ENCODE measurements around the gene SSU72.
"Not testable (repeated sequence)": the region's sequence is repeated elsewhere in the genome, so short reads cannot be mapped to it uniquely, and the experiment has no call there.

Gene SSU72

GRCh38 chr1:1536019-1536937 is 38.4 kb downstream of the SSU72 start:
- Histone ChIP-seq H3K4me3 (ENCODE audit: low read length, poor library complexity, severe bottlenecking) (no peak overlapping the region), H3K9me2 (replicated peaks; ENCODE audit: low read depth, low read length) (no peaks in the 10 kb centered on the region), H4K20me1 (ENCODE audit: insufficient read depth, low read length, poor library complexity, severe bottlenecking) (no peaks in the 10 kb centered on the region), H3K27me3 (ENCODE audit: insufficient read depth, low read length, poor library complexity, severe bottlenecking) (no peaks in the 10 kb centered on the region), H3K9me3 (ENCODE audit: insufficient read depth, low read depth, low read length) (no peaks in the 10 kb centered on the region), H3K36me3 (ENCODE audit: insufficient read depth, low read length) (no peaks in the 10 kb centered on the region), H3F3A (ENCODE audit: low read depth) (no peaks in the 10 kb centered on the region), H3K9ac (ENCODE audit: low read depth, low read length, poor library complexity, severe bottlenecking) (no peak overlapping the region), H3K79me2 (ENCODE audit: insufficient read depth, low read length) (no peaks in the 10 kb centered on the region), H2AFZ (ENCODE audit: low read length) (no peak overlapping the region), H3K4me2 (ENCODE audit: low read depth, low read length, poor library complexity, severe bottlenecking) (no peak overlapping the region), H3K4me1 (ENCODE audit: insufficient read depth, low read length, poor library complexity, severe bottlenecking) (no peaks in the 10 kb centered on the region)
- TF ChIP-seq CTCF (conservative IDR thresholded peaks at IDR 0.05; ENCODE audit: low read length) (no peak), EZH2phosphoT487 (IDR thresholded peaks at IDR 0.05; ENCODE audit: borderline replicate concordance) (no peak)

GRCh38 chr1:1535201-1536018 is 39.3 kb downstream of the SSU72 start:
- no peaks in the 10 kb centered on the region for H3K36me3 ChIP-seq (ENCODE audit: insufficient read depth, low read length)
- no peak for TF ChIP-seq CTCF (conservative IDR thresholded peaks at IDR 0.05; ENCODE audit: low read length)
- no peak for TF ChIP-seq EZH2phosphoT487 (IDR thresholded peaks at IDR 0.05; ENCODE audit: borderline replicate concordance)
- H3K4me3 ChIP-seq (ENCODE audit: low read length, poor library complexity, severe bottlenecking), result no peak overlapping the region
- no peaks in the 10 kb centered on the region for H3K9me3 ChIP-seq (ENCODE audit: insufficient read depth, low read depth, low read length)
- H3K9me2 ChIP-seq (replicated peaks; ENCODE audit: low read depth, low read length), result no peaks in the 10 kb centered on the region
- no peaks in the 10 kb centered on the region for H3K4me1 ChIP-seq (ENCODE audit: insufficient read depth, low read length, poor library complexity, severe bottlenecking)
- no peak overlapping the region for H3K9ac ChIP-seq (ENCODE audit: low read depth, low read length, poor library complexity, severe bottlenecking)
- H3K27me3 ChIP-seq (ENCODE audit: insufficient read depth, low read length, poor library complexity, severe bottlenecking), result no peaks in the 10 kb centered on the region
- no peak overlapping the region for H3K4me2 ChIP-seq (ENCODE audit: low read depth, low read length, poor library complexity, severe bottlenecking)
- no peak overlapping the region for H2AFZ ChIP-seq (ENCODE audit: low read length)
- no peaks in the 10 kb centered on the region for H3K79me2 ChIP-seq (ENCODE audit: insufficient read depth, low read length)
- no peaks in the 10 kb centered on the region for H4K20me1 ChIP-seq (ENCODE audit: insufficient read depth, low read length, poor library complexity, severe bottlenecking)
- H3F3A ChIP-seq (ENCODE audit: low read depth), result no peaks in the 10 kb centered on the region

GRCh38 chr1:1534401-1535154 is 40.1 kb downstream of the SSU72 start:
- TF ChIP-seq EZH2phosphoT487 (IDR thresholded peaks at IDR 0.05; ENCODE audit: borderline replicate concordance), result no peak
- no peak for TF ChIP-seq CTCF (conservative IDR thresholded peaks at IDR 0.05; ENCODE audit: low read length)
- no peaks in the 10 kb centered on the region for H3K79me2 ChIP-seq (ENCODE audit: insufficient read depth, low read length)
- H2AFZ ChIP-seq (ENCODE audit: low read length), result no peak overlapping the region
- no peaks in the 10 kb centered on the region for H3K27me3 ChIP-seq (ENCODE audit: insufficient read depth, low read length, poor library complexity, severe bottlenecking)
- H4K20me1 ChIP-seq (ENCODE audit: insufficient read depth, low read length, poor library complexity, severe bottlenecking), result no peaks in the 10 kb centered on the region
- H3K36me3 ChIP-seq (ENCODE audit: insufficient read depth, low read length), result peaks cover 6% of the 10 kb centered on the region; the same call in 1 of the 2 replicates
- no peak overlapping the region for H3K4me2 ChIP-seq (ENCODE audit: low read depth, low read length, poor library complexity, severe bottlenecking)
- no peak overlapping the region for H3K4me3 ChIP-seq (ENCODE audit: low read length, poor library complexity, severe bottlenecking)
- no peaks in the 10 kb centered on the region for H3K9me3 ChIP-seq (ENCODE audit: insufficient read depth, low read depth, low read length)
- no peak overlapping the region for H3K9ac ChIP-seq (ENCODE audit: low read depth, low read length, poor library complexity, severe bottlenecking)
- no peaks in the 10 kb centered on the region for H3K9me2 ChIP-seq (replicated peaks; ENCODE audit: low read depth, low read length)
- H3F3A ChIP-seq (ENCODE audit: low read depth), result no peaks in the 10 kb centered on the region
- no peaks in the 10 kb centered on the region for H3K4me1 ChIP-seq (ENCODE audit: insufficient read depth, low read length, poor library complexity, severe bottlenecking)

- H3K4me3 ChIP-seq (ENCODE audit: low read length, poor library complexity, severe bottlenecking); H3K9ac ChIP-seq (ENCODE audit: low read depth, low read length, poor library complexity, severe bottlenecking); H3K4me2 ChIP-seq (ENCODE audit: low read depth, low read length, poor library complexity, severe bottlenecking); H4K20me1 ChIP-seq (ENCODE audit: insufficient read depth, low read length, poor library complexity, severe bottlenecking); H3K79me2 ChIP-seq (ENCODE audit: insufficient read depth, low read length); H3K36me3 ChIP-seq (ENCODE audit: insufficient read depth, low read length); H3K4me1 ChIP-seq (ENCODE audit: insufficient read depth, low read length, poor library complexity, severe bottlenecking); H3K9me2 ChIP-seq (replicated peaks; ENCODE audit: low read depth, low read length); H2AFZ ChIP-seq (ENCODE audit: low read length); H3F3A ChIP-seq (ENCODE audit: low read depth); H3K9me3 ChIP-seq (ENCODE audit: insufficient read depth, low read depth, low read length); H3K27me3 ChIP-seq (ENCODE audit: insufficient read depth, low read length, poor library complexity, severe bottlenecking): not testable (repeated sequence)
Observed at GRCh38 chr1:1533894-1534291, 40.8 kb downstream of the SSU72 start.

All from Loucy (cell line).